ENCODE data around the gene LCMT1.
"Not testable (repeated sequence)": the region's sequence is repeated elsewhere in the genome, so short reads cannot be mapped to it uniquely, and the experiment has no call there.

The LCMT1 gene

DNA sequence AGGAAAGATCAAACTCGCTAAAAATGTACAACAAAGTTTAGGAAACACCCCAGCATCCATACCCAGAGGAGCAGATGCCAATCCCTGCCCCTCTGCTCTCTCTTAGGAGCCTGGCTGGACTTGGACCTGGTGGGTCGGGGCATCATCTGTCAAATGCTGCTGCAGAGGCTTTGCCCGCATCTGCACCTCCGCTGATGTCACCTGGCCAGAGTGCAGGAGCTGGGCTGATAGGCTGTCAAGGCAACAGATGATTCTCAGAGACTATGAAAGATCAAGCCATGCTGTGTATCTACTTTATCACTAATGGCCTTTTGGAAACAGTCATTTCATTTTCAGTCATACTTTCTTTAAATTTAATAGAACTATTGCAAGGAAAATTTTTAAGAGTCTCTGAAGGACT is 15.9 kb upstream of the LCMT1 start:
- DNase-seq = no peak

DNA sequence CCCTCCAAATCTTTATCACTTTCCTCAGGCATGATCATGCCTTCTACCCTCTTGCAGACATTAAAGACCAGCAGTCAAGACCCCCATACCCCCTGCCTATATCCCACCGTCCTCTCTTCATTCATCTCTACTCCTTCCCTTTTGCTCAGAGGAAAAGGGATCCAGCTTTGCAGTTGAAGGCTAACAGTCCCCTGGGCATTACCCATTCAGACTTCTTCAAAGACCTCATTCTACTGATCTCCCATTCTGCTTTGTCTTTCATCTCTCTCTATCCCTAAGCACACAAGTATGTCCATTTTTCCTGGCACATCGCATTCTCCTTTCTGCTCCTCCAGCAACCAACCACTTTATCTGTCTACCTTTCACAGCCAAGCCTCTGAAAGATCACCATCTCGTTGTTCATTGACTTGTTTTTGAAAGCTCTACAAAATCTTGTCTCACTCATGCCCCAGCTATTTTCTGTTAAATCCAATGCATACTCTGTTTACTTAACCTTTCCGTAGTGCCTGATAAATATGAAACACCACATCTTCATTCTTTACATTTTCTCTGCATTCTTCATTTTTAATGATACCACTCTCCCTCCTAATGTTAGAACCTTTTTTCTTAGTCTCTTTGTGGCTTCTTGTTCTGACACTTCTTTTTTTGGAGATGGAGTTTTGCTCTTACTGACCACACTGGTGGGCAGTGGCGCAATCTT is 14.1 kb upstream of the LCMT1 start:
- DNase-seq = no peak

DNA sequence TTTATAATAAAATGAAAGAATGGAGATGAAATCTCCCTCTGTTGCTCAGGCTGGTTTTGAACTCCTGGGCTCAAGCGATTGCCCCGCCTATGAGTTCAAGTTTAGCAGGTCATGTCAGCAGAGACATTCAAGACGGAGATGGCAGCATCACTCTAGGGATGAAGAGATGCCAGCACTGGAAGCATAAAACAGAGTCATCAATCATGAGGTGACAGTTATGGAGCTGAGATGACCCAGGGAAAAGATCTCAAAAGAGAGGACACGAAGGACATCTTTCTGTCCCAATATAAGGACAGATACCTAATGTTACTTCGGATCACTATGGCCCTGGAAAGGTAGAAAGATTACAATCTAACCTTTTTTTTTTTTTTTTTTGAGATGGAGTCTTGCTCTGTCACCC is 11.0 kb upstream of the LCMT1 start:
- DNase-seq = no peak

DNA sequence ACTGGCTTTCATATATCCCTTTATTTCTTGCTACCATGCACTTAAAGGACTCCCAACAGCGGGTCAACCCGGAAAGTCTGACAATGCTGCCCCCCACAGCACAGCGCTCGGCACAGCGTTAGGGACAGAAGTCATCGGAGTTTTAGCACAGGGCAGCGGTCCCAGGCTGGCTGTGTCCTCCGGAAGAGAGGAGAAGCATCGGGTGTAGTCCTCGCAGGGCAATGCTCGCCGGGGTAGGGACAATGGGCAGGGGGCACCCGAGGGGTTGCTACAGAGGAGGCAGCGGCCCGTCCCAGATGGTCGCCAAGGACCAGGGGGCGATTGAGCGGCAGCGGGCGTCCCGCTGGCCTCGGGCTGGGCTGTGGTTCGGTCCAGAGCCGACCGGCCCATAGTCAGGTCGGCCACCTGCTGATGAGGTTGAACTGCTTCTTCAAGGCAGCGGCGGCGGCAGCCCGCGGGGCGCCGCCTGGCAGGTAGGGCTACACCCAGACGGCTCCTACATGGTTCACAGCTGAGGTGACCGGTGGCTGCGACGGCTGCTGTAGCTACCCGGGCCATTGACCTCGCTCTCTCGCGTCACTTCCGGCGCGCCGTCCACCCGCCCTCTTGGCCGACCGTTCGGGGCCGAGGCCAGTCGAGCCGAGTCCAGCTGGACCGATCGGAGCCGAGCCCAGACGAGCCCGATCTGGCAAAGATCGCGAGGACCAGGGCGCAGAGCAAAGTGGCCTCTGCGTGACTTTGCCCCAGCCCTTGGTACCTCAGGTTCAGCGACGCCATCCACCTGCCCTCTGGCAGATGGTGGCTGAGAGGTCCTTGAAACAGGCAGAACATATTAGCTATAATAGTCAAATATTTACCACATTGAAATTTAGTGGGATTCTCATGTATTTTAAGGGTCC is 4.7 kb upstream of the LCMT1 start:
- peak; percentile 78 to 85 for DNase-seq

DNA sequence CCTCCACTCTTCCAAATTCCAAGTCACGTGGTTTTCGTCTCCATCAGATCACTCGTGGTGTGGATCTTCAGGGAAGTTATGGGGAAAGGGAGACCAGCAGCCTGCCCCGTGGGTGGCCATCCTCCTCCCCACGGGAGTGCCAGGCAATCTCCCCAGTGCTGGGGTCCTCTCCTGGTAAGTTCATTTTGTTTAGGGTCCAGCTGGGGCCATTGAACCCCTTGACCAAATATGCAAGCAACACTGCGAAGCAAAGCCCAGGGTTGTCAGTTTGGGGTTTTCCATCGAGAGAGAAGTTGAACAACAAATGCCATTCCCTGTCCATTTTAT is 4.1 kb upstream of the LCMT1 start:
- peak in 1 of 2 donors; percentile 20 for DNase-seq

DNA sequence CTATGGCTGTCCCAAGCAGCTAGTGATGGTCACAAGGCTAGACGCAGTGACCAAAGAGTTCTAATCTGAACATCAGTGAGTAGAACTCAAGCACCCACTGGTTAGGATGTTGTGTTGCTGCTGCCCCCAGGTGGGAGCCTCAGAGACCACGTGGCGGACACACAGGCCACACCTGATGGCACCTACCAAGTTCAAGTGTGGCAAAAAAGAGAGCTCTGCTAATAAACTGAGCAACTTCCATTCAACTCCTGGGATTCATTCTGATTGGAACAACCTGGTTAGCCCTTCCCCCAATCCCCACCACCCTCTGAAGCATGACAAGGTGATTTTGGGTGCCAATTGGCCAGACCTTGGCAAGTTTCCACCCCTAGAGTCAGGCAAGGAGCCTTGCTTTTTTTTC is 3.5 kb upstream of the LCMT1 start:
- peak; percentile 28 to 39 for DNase-seq

DNA sequence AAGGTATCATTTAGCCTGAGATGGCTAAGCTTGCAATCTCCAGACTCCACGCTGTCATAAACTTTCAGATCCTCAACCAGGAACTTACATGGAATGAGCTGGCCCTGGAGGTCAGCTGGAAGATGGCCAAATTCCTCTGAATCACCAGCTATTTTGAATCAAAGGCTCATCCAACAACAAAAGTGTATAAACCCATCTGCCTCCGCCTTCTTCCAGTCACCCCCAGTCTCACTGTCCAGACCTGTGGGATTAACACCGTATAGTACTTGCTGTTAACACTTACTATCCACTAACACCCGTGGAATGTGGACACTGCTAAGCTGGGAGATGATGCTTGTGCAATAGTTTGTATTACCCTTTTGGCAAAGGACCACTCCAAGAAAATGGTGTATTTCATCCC is 1.9 kb upstream of the LCMT1 start:
- no peak for DNase-seq

DNA sequence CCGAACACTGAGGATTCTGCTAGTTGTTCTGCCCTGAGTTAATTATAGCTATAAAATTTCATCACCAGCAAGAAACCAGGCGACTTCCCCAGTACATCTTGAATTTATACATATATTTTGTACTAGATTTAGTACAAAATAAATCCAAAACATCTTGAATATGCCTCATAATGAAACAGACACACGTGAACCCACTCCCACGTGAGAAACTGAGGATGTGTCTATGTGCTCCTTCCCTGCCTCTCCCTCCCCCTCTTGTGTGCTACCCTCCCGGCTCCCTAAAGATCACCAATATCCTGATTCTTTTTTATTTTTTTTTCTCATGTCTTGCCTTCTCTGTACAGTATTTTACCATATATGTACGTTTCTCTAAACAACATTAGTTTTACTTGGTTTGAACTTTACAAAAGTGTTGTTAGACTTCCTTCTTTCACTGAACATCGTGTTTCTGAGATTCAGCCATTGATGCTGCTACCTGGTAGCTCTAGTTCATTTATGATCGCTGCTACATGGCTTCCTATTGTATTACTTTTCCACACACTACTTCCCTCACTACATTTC is 1.1 kb upstream of the LCMT1 start:
- DNase-seq = peak; percentile 44 to 49

DNA sequence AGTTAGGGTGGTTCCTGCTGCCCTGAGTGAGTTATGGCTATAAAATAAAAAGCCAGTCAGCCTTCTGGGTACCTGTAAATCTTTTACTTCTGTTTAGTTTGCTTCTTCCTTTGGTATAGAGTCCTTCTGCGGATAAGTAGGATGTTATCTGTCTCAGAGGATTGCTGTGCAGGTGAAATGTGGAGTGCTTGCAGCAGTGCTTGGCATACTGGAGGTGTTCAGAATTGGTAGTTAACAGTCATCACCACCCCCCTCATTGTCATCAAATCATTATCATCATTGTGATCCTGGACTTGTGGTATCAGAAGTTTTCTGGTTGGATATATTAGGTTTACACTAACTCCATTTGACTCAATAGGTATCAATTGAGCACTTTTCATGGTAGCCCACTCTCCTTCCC is 2.6 kb downstream of the LCMT1 start:
- DNase-seq = no peak

DNA sequence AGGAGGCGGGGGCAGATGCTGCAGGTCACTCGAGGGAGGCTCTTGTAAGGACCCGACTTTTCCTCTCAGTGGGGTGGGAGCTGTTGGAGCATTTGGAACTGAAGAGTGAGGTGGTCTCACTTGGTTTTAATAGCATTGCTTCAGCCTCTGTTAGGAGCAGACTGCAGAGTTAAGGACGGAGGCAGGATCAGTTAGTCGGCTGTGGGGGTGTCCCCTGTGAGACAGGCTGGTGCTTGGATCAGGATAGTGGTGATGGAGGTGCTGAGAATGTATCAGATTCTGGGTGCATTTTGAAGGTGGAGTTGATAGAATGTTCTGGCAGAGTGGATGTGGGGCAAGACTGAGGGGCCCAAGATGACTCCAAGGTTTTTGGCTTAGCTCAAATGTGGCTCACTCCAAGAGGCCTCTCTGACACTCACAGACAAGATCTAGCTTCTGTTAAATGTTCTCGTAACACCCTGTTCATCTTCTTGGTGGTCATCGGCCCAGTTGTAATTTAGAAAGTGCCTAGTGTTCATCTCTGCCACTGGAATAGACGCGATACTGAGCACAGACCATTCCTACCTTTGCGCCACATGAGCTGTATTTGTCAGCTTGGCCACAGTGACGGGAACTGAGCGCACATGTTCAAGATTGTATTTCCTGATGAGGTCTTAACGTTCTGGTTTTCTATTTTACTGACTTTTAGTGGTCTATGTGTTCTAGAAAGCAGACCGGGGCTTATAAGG is 7.5 kb downstream of the LCMT1 start:
- DNase-seq = no peak

DNA sequence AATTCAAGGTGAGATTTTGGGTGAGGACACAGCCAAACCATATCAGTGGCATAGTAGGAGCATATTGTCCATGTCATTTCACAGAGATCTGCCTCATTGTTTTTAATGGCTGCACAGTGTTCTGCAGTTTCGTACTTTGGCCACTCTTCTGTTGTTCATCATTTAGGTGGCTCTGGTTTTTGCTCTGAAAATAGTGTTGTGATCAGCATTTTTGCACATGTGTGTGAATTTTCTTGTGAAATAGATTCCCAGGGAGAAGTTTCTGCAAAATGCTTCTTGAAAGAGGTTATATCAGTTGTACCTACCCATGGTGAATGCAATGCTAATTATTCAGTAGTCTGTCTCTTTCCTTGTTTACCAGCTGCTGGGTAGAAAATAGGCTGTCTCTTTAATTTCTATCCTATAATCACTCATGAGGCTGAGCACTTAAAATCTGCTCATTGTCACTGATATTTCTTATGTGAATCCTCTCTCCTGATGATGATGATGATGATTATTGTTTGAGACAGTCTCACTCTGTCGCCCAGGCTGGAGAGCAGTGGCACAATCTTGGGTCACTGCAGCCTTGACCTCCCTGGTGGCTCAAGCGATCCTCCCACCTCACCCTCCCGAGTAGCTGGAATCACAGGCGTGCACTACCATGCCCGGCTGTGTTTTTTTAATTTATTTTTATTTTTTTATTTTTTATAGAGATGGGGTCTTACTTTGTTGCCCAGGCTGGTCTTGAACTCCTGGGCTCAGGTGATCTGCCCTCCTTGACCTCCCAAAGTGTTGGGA is 10.5 kb downstream of the LCMT1 start:
- no peak for DNase-seq

DNA sequence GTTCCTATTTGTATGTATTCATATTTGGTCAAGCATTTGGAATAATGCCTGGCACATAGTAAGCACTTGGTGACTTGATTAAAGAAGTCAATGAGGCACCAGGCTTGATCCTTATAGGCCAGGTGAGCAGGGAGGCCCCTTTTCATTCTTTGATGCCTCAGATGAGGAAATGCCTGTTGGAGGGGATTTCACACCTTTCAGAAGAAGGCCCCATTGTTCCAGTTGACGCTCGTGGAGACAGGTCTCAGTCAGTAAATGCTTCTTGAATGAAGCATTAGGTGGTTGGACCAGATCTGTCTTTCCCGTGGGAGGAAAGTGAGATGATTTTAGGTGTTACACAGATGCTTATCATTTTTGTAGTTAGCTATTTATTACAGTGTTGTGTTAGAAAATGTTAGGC is 13.0 kb downstream of the LCMT1 start:
- DNase-seq = no peak

DNA sequence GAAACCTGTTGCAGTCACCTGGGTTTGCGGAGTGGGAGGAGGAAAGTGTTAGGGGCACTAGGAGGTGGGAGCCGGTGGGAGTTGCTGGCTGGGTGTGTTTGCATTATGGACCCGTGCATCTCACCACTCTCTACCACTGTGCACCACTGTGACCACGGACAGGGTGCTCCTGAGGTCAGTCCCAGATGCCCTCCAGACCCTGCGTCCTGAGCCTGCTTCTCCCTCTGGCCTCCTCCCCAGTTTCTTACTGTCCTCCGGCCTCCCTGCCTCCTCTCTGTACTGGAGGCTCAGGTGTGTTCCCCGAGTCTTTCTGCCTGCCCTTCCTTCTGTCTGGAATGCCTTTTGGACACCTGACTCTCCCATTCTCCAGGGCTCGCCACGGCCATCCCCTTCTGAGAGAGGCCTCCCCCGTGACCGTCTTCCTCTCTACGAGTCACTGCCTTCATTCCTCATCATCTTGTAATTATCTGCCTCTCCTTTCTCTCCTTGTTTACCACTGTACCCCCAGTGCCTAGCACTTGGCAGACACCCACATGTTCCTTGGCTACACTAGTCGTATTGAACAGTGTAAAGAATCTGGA is 14.6 kb downstream of the LCMT1 start:
- DNase-seq = not testable (repeated sequence)

DNA sequence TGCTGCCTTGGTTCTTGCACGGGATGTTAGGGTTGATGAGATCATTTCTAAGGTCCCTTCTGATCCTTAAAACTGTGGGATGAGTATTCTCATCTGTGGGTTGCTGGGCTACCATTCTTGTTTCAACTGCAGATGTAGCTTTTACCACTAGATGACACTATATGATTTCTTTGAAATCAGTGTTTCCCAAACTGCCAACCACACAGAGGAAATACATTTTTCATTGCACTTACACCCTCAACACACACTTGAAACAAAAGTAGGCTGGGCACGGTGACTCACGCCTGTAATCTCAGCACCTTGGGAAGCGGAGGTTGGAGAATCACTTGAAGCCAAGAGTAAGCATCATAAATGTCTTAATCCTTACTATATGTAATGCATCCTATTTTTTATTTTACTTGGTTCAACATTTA is 15.3 kb downstream of the LCMT1 start:
- peak; percentile 34 to 50 for DNase-seq

DNA sequence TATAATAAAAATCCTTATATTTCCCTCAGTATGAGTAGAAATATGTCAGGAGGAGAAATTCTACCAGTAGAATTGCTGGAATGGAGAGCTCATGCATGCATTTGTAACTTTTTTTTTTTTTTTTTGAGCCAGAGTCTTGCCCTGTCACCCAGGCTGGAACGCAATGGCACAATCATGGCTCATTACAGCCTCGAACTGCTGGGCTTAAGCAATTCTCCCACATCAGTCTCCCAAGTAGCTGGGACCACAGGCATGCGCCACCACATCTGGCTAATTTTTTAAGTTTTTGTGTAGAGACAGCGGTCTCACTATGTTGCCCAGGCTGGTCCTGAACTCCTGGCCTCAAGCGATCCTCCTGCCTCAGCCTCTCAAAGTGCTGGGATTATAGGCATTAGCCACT is 21.2 kb downstream of the LCMT1 start:
- not testable (repeated sequence) for DNase-seq

DNA sequence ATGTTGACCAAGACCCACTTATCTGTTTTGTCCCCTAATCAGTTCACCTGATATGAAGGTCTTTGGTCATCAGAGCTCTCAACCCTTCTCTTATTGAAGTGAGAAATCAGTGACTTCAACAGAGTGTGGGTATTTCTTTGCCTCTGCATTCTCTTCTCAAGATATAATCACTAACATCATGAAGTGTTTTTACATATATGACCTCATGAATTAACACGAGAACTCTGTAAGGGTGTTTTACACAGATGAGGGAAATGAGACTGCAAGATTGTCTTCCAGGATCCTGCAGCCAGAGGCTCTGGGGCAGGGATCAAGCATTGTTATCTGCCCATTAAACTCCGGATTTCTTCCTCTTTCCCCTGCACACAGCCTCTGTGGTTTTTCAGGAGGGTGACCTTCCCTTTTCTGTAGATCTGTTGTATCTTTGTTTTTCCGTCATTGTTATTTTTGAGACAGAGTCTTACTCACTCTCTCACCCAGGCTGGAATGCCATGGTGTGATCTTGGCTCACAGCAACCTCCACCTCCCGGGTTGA is 22.7 kb downstream of the LCMT1 start:
- no peak for DNase-seq

DNA sequence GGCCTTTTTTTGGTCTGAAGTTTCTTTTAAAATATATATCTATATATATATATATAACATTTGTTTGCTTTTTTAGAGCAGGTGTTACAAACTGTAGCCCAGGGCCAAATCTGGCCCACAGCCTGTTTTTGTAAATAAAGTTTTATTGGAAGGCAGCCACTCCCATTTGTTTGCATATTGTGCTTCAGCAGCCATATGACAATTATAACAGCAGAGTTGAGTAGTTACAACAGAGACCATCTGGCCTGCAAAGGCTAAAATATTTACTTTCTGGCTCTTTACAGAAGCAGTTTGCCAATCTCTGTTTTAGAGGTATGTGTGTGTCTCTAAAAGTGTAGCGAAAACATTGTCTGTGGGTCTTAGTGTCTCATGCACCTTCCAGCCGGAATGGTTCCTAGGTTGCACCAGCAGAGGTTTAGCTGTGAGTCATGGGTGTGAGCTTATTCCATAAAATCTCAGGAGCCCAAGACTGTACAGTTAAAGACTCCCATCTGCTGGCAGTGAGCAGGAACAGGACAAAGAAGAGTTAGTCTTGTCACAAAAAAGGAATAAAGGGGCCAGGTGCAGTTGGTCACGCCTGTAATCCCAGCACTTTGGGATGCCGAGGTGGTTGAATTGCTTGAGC is 23.8 kb downstream of the LCMT1 start:
- DNase-seq = no peak

DNA sequence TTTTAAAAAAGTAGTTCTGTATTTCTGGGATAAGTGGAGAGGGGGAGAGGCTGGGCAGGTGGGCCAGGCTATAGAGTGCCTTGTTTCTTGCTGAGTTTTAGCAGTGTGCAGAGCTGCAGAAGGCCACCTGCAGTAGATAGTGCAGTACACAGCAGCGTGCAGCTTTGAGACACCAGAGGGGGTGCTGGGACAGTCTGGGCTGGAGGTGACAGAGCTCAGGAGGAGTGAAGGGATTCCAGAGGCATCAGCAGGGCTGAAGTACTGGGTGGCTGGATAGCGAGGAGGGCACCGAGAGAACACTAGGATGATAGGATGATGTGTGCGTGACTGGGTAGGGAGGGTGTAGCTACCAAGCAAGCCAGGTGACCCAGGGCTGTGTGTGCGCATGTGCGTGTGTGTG is 26.6 kb downstream of the LCMT1 start:
- no peak for DNase-seq

DNA sequence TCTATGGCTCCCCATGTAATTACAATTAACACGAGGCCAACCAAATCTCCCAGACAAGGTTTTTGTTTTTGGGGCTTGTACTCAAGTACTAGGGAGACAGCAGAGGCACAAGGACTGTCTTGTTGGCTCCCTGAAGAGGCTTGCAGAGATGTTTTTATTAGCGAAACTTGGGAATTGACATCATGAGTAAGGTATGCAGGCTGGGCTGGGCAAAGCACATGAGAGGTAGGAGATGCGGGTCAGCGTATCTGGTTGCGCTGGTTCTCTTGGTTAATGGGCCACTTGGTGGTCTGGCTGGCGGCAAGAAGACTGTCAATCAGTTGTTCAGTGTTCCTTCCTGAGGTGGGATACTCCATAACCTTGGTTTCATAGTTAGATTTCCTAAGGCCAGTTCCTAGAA is 28.9 kb downstream of the LCMT1 start:
- no peak for DNase-seq

DNA sequence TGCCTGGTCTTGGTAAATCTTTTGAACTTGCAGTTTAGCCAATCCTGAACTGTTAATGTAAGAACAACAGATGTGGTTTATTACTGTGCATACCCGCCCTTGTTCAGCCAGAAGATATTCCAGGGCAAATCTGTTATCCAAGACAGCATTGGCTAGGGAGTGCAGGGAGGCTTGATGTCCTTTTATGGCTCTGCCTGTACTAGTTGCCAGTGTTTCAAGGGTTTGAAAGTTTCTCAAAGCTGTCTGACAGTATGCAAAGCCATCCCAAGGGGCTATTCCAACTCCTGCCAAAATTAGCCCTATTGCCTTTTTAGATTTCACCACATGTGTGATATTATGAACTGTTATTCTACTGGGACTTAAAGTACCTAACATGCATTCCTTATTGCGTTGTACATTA is 30.1 kb downstream of the LCMT1 start:
- DNase-seq = no peak

DNA sequence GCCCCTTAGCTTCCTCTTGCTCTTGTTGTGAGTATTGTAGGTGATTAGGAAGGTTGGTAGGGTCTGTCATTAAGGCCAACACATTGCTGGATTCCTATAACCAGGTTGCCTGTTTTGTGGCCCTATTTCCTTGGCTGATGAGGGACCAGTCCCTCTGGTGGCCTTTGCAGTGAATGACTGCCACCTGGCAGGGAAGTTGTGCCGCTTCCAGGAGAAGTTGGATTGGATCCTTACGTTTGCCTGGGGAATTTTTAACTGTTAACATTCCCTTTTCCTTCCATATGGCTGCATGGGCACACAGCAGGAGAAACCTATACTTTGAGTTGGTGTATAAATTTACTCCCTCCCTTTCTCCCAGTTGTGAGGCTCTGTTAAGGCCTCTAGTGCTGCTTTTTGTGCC is 32.4 kb downstream of the LCMT1 start:
- no peak for DNase-seq
